GM10266 (cell line): ENCODE data around the gene ZCCHC14.

Experiments used
- DNase-seq: peaks from one replicate; pipeline ENCODE4 v3.0.0; 2012; ENCODE audit errors: extremely low spot score
- TF ChIP-seq, protein P1 (sequence below): IDR thresholded peaks from 2 replicates; pipeline ENCODE4 v1.5.1; 2012; ENCODE audit warnings: mild to moderate bottlenecking, low read depth; ENCODE audit not compliant: control insufficient read depth, insufficient read depth; ENCODE audit errors: missing control alignments

ZCCHC14 gene

DNA sequence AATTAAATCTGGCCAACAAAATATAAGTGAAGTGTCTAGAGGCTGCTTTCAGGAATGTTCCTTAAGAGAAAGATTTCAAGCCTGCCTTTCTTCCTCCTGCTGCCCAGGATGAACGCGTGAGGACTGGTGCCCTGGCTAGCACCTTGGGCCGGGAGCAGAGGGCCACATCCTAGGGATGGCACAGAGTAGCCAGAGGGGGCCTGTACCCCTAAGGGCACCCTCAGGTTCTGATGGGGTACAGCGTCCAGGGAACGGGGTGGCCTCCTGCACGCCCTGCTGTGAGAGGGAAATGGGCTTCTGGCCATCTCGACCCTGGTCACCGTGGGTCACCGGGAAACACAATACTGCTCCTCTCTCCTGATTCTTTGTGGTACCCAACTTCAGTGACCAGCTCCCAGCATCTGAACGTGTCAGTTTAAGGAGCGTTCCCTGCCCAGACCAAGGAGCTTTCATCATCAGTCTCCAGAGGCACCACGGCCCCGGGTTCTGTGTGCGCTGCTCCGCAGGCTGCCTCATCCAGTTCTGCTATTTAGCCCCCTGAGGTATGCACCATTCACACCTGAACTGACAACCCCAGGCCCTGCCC lies 60.4 kb downstream of the ZCCHC14 start:
- TF ChIP-seq, protein P1, sequence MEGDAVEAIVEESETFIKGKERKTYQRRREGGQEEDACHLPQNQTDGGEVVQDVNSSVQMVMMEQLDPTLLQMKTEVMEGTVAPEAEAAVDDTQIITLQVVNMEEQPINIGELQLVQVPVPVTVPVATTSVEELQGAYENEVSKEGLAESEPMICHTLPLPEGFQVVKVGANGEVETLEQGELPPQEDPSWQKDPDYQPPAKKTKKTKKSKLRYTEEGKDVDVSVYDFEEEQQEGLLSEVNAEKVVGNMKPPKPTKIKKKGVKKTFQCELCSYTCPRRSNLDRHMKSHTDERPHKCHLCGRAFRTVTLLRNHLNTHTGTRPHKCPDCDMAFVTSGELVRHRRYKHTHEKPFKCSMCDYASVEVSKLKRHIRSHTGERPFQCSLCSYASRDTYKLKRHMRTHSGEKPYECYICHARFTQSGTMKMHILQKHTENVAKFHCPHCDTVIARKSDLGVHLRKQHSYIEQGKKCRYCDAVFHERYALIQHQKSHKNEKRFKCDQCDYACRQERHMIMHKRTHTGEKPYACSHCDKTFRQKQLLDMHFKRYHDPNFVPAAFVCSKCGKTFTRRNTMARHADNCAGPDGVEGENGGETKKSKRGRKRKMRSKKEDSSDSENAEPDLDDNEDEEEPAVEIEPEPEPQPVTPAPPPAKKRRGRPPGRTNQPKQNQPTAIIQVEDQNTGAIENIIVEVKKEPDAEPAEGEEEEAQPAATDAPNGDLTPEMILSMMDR: no peak
- DNase-seq: no peak

DNA sequence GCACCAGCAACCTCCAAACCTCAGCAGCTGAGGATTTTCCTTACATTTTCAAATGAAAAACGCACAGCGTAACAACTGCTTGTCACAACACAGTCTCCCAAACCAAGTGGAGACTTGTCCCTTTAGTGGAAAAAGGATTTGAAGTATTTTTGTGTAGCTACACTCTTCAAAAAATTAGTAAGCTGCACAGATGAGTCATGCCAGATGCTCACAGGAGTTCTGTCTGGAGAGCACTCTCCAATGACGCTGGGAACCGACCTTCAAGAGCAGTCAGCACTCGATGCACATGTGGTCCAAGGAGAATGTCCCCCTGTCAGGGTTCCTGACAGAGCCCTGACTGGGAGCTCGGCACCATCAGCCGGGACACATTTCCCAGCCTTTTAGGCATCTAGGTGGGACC lies 60.9 kb downstream of the ZCCHC14 start:
- no peak for DNase-seq

DNA sequence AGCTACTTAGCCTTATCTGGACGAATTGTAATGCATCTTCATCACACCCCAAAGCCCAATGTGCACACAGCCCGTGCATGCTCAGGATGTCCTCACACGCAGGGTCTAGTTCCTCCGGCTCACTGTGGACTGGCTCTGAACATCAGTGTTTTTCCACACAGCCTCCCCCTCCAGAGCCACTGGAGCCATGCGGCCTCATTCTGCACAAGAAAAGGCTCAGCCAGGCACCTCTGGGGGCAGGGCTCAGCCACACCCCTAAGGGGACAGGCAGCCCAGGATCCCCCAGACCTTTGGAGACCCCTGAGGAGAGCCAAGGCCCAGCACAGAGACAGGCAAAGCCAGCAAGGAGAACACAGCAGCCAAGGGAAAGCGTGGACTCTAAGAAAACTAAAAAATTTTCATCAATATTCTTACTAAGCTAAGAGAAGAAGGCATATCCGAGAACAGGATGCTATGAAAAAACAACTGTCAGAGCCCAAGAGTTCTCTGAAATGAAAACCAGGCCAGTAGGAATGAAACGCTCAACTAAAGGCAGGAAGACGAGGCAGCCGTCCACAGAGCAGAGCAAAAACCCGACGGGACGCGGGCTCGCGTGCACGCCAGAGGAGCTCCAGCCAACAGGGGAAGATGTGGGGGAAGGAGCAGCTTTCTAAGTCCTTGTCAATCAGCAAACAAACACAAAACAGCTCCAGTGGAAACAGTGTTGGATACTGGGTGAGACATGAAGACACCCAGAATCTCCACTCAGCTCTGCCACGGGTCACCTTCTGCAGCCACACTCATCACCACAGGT lies 66.2 kb downstream of the ZCCHC14 start:
- no peak for DNase-seq
- TF ChIP-seq, protein P1: no peak

More for the DNA sequence above, 60.9 kb downstream of the ZCCHC14 start:
- TF ChIP-seq, protein P1: no peak

DNA sequence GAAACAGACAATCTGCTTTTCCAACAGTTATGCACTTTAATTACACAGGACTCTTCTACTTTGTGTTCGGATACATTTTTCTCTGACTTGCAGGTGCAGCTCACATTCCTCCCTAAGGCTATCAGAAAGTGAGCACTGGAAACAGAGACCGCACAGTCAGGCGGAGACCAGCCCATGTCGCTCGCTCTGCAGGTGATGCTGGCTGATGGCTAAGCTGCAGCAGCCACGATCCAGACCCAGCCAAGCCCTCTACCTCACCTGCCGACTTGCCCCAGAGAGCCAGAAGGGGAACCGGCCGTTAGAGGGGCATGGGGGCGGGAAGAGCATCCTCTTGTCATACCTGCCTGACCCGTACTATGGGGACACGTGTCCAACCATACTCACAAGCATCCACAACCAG lies 66.9 kb downstream of the ZCCHC14 start:
- TF ChIP-seq, protein P1: no peak
- DNase-seq: no peak

DNA sequence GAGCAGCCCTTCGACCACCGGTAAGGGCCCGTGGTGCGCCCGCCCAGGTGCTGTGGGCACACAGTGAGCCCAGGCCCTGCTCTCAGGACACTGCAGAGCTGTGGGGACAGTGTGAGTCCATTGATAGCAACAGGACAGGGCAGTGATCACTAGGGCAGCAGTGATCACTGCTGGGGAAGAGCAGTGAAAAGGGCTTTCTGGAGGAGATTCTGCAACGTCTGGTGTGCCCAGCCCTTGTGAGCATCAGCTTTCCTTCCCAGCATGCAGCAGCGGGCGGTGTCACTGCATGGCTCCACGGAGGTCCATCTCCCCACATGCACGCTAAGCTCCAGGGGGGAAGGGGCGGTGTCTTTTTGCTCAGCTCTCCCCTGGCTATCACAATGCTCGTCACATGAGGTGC lies 68.6 kb downstream of the ZCCHC14 start:
- TF ChIP-seq, protein P1: no peak
- DNase-seq: no peak

DNA sequence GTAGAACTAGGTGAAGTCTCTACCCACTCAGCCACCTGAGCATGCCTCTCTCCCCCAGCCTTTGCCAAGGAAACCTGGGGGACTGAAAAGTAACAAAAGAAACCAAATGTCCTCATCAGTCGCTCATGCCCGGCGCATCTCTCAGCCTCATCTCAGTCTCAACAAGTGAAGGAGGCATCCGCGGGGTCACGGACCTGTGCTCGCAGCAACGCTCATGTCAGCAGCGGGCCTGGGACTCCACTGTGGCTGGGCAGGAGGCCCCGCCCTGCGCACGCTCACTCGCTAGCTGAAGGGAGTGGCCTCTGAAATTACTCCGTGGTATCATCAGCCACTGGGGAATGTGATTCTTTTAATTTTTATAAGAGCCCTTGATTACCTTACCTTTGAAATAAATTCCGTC lies 69.4 kb downstream of the ZCCHC14 start:
- DNase-seq: no peak
- TF ChIP-seq, protein P1: no peak

DNA sequence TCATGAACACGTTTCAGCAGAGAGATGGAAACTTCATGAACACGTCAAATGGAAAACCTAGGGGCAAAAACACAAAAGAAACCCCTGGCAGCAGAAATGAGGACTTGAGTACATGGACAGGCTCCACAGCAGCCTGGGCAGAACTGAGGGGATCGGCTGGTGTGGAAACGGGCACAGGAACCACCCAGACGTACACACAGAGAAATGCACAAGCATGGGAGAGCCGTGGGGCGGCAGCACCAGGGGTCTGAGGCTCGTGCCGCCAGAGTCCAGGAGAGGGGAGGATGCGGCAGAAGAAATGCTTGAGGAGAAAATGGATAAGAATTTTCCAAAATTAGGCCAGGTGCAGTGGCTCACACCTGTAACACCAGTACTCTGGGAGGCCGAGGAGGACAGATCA lies 70.7 kb downstream of the ZCCHC14 start:
- no peak for DNase-seq
- TF ChIP-seq, protein P1: no peak
